SH-SY5Y (cell line): ENCODE measurements around the gene ITPR2.

ENCODE experiments used
- GATA2 ChIP-seq: IDR thresholded peaks from 2 replicates; pipeline ENCODE4 v1.6.1; 2011; ENCODE audit warnings: mild to moderate bottlenecking, low read depth, low read length
- GATA3 ChIP-seq: IDR thresholded peaks from 2 replicates; pipeline ENCODE4 v1.6.1; 2011; ENCODE audit warnings: low read depth, mild to moderate bottlenecking, low read length, moderate library complexity

DNA sequence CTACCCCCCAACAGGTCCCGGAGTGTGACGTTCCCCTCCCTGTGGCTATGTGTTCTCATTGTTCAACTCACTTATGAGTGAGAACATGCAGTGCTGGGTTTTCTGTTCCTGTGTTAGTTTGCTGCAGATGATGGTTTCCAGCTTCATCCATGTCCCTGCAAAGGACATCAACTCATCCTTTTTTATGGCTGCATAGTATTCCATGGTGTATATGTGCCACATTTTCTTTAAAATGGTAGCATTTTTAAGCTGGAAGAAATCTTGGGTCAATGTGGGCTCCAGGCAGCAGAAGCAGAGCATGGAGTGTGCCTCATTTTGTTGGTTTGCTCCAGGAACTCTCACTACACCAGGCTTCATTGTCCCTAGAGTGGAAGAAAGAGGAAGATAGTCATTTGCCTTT is 47.6 kb upstream of the ITPR2 start:
- no peak for TF ChIP-seq GATA2
- no peak for TF ChIP-seq GATA3
